GM21576 (cell line): ENCODE measurements around the gene AJUBA.
"Not testable (repeated sequence)": the region's sequence is repeated elsewhere in the genome, so short reads cannot be mapped to it uniquely, and the experiment has no call there.

Experiments
- ATAC-seq: cut with Tn5 transposase; IDR thresholded peaks from one replicate; pipeline ENCODE4 v1.9.1; 2021; ENCODE audit warnings: mild to moderate bottlenecking, moderate library complexity; ENCODE audit not compliant: unreplicated experiment

Gene AJUBA

GRCh38 chr14:22981876-22982476 lies 375 bp downstream of the AJUBA start:
- ATAC-seq: no peak

GRCh38 chr14:22981090-22981875 lies 1.1 kb downstream of the AJUBA start:
- ATAC-seq: no peak

GRCh38 chr14:22980672-22981089 lies 1.7 kb downstream of the AJUBA start:
- ATAC-seq: no peak

GRCh38 chr14:22979748-22980392 lies 2.5 kb downstream of the AJUBA start:
- no peak for ATAC-seq

GRCh38 chr14:22978981-22979671 lies 3.2 kb downstream of the AJUBA start:
- no peak for ATAC-seq

- ATAC-seq: no peak
Observed at GRCh38 chr14:22978487-22978837, 3.9 kb downstream of the AJUBA start.

GRCh38 chr14:22977684-22978486 lies 4.5 kb downstream of the AJUBA start:
- no peak for ATAC-seq

- no peak for ATAC-seq
Observed at GRCh38 chr14:22977434-22977683, 5.0 kb downstream of the AJUBA start.

- ATAC-seq: no peak
Observed at GRCh38 chr14:22976620-22977433, 5.5 kb downstream of the AJUBA start.

- no peak for ATAC-seq
Observed at GRCh38 chr14:22974530-22975313, 7.6 kb downstream of the AJUBA start.

GRCh38 chr14:22973217-22974032 lies 8.9 kb downstream of the AJUBA start:
- ATAC-seq: no peak

- no peak for ATAC-seq
Observed at GRCh38 chr14:22972313-22972930, 9.9 kb downstream of the AJUBA start.

- no peak for ATAC-seq
Observed at GRCh38 chr14:22971152-22971551, 11.2 kb downstream of the AJUBA start.

- ATAC-seq: no peak
Observed at GRCh38 chr14:22966783-22967269, 15.5 kb downstream of the AJUBA start.

GRCh38 chr14:22965916-22966782 lies 16.2 kb downstream of the AJUBA start:
- ATAC-seq: not testable (repeated sequence)

GRCh38 chr14:22962061-22962676 lies 20.2 kb downstream of the AJUBA start:
- ATAC-seq: no peak
